Body of pancreas (tissue), 4 donors: Measurements from ENCODE around the gene TNNC2.

Experiments
- POLR2A ChIP-seq, 3 donors: fragments of 450-650 bp; IDR thresholded peaks; one replicate each; pipeline ENCODE4 v1.6.1; 2016; ENCODE audit warnings: antibody characterized with exemption in 3 of 3, mild to moderate bottlenecking in 2 of 3
- TF ChIP-seq, protein P1 (sequence below), 7 experiments: fragments of 450-650 bp in 4 of 7; fragments of 200-600 bp in 3 of 7; sonication (generic) in 3 of 7; IDR thresholded peaks; one replicate each; pipeline ENCODE4 v1.5.1; 2016 to 2019; ENCODE audit warnings: antibody characterized with exemption in 7 of 7

DNA sequence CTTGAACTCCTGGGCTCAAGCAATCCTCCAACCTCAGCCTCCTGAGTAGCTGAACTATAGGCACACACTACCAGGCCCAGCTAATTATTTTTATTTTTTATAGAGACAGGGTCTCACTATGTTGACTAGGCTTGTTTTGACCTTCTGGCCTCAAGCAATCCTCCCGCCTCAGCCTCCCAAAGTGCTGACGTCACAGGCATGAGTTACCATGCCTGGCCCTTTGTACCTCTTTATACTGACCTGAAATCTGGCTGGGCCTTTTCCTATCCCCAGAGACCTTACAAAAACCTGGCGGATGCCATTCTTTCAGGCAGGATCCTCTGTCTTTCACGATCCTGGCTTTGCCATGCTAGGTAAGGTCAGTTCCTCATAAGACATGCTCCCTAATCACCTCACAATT, 47.0 kb downstream of the TNNC2 start:
- TF ChIP-seq, protein P1, sequence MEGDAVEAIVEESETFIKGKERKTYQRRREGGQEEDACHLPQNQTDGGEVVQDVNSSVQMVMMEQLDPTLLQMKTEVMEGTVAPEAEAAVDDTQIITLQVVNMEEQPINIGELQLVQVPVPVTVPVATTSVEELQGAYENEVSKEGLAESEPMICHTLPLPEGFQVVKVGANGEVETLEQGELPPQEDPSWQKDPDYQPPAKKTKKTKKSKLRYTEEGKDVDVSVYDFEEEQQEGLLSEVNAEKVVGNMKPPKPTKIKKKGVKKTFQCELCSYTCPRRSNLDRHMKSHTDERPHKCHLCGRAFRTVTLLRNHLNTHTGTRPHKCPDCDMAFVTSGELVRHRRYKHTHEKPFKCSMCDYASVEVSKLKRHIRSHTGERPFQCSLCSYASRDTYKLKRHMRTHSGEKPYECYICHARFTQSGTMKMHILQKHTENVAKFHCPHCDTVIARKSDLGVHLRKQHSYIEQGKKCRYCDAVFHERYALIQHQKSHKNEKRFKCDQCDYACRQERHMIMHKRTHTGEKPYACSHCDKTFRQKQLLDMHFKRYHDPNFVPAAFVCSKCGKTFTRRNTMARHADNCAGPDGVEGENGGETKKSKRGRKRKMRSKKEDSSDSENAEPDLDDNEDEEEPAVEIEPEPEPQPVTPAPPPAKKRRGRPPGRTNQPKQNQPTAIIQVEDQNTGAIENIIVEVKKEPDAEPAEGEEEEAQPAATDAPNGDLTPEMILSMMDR (IDR thresholded peaks at IDR 0.05), result no peak
- no peak for TF ChIP-seq POLR2A (IDR thresholded peaks at IDR 0.05)
